Astrocyte (in vitro differentiated cells and primary cell): Measurements from ENCODE around the gene STIL. TPM values are rescaled to one million over a fixed set of nuclear protein-coding genes. Genes with fewer than 3 reads are reported as not detected.
A peak's percentile ranks its signal among the peaks of the same experiment; 100 is the strongest.

ENCODE experiments used
- DNase-seq: peaks from one replicate; pipeline ENCODE4 v3.0.0-alpha.2; 2010; ENCODE audit warnings: low read depth
- FAIRE-seq: peaks from 2 replicates; lab custom pipeline; 2011; peaks lifted over from hg19 to GRCh38; lab: Jason Lieb, UNC
- H2AFZ ChIP-seq: 2 replicates; pipeline ENCODE4 v1.6.0; 2012; ENCODE audit warnings: low read depth, low read length, inconsistent platforms
- H3K27ac ChIP-seq: 2 replicates; pipeline ENCODE4 v1.5.1; 2011; ENCODE audit warnings: low read depth, low read length, inconsistent platforms
- H3K27me3 ChIP-seq: 2 replicates; pipeline ENCODE4 v1.6.0; 2011; ENCODE audit warnings: low read length, inconsistent platforms; ENCODE audit not compliant: insufficient read depth
- H3K36me3 ChIP-seq: 2 replicates; pipeline ENCODE4 v1.5.1; 2011; ENCODE audit warnings: low read length, inconsistent platforms; ENCODE audit not compliant: insufficient read depth
- H3K4me1 ChIP-seq: 2 replicates; pipeline ENCODE4 v1.5.1; 2011; ENCODE audit warnings: low read length, inconsistent platforms; ENCODE audit not compliant: insufficient read depth
- H3K4me2 ChIP-seq: 2 replicates; pipeline ENCODE4 v1.6.0; 2012; ENCODE audit warnings: low read length, inconsistent platforms
- H3K4me3 ChIP-seq: 2 replicates; pipeline ENCODE4 v1.5.1; 2011; ENCODE audit warnings: low read depth, mild to moderate bottlenecking, low read length, inconsistent platforms; ENCODE audit not compliant: insufficient read depth
- H3K79me2 ChIP-seq: 2 replicates; pipeline ENCODE4 v1.6.0; 2012; ENCODE audit warnings: mild to moderate bottlenecking, low read length, inconsistent platforms; ENCODE audit not compliant: insufficient read depth
- H3K9ac ChIP-seq: 2 replicates; pipeline ENCODE4 v1.6.0; 2012; ENCODE audit warnings: mild to moderate bottlenecking, low read length, inconsistent platforms
- H3K9me3 ChIP-seq: 2 replicates; pipeline ENCODE4 v1.5.1; 2012; ENCODE audit warnings: low read depth, mild to moderate bottlenecking, low read length, inconsistent platforms; ENCODE audit not compliant: insufficient read depth
- H4K20me1 ChIP-seq: 2 replicates; pipeline ENCODE4 v1.6.0; 2012; ENCODE audit warnings: low read length, inconsistent platforms; ENCODE audit not compliant: insufficient read depth
- H3K27ac Mint-ChIP-seq: one replicate; pipeline ENCODE4 v1.8.0; 2021; ENCODE audit warnings: mild to moderate bottlenecking, mixed read lengths; ENCODE audit not compliant: unreplicated experiment
- H3K27me3 Mint-ChIP-seq: one replicate; pipeline ENCODE4 v1.8.0; 2021; ENCODE audit warnings: low read depth, mixed read lengths; ENCODE audit not compliant: unreplicated experiment
- H3K36me3 Mint-ChIP-seq: one replicate; pipeline ENCODE4 v1.8.0; 2021; ENCODE audit warnings: low read depth, mixed read lengths; ENCODE audit not compliant: unreplicated experiment
- H3K4me1 Mint-ChIP-seq: one replicate; pipeline ENCODE4 v1.8.0; 2021; ENCODE audit warnings: low read depth, mixed read lengths; ENCODE audit not compliant: unreplicated experiment
- H3K4me3 Mint-ChIP-seq: one replicate; pipeline ENCODE4 v1.8.0; 2021; ENCODE audit warnings: mild to moderate bottlenecking, moderate library complexity, mixed read lengths; ENCODE audit not compliant: unreplicated experiment
- H3K9me3 Mint-ChIP-seq: one replicate; pipeline ENCODE4 v1.8.0; 2021; ENCODE audit warnings: mild to moderate bottlenecking, mixed read lengths; ENCODE audit not compliant: unreplicated experiment
- EZH2 ChIP-seq: IDR thresholded peaks from 2 replicates; pipeline ENCODE4 v1.6.1; 2012; ENCODE audit warnings: mild to moderate bottlenecking, low read length, inconsistent platforms; ENCODE audit not compliant: insufficient read depth
- total RNA-seq: library from RNA; stranded (reverse); gene quantifications from 2 replicates; pipeline ENCODE4 v1.2.1, GENCODE V29; 2021
- TF ChIP-seq, protein P1 (sequence below): IDR thresholded peaks from 2 replicates; pipeline ENCODE4 v1.5.1; 2011; ENCODE audit warnings: low read depth, mild to moderate bottlenecking, inconsistent platforms, low read length, moderate library complexity; ENCODE audit not compliant: insufficient read depth

The STIL gene
- total RNA-seq, 1 donor from 2014 or later = 8.8 TPM

DNA sequence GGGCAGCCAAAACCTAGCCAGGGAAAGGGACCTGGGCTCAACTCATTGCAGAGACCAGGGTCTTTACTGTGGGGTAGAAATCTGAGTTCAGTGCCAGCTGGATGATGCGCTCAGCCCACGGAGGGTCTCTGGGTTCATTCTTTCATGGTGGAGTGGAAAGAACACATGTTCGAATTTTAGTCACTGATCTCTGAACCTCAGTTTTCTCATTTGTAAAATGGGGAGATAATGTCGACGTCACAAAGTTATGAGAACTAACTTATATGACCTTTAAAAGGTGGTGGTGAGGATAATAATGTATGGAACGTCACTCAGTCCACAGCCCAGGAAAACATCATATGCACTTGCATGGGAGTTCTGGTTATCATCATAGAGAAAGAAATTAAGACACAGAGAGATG lies 80.8 kb downstream of the STIL start:
- H3K4me2 ChIP-seq = no peak overlapping the region
- H3K9me3 ChIP-seq = no peaks in the 10 kb centered on the region
- no peak overlapping the region for H3K4me3 ChIP-seq
- no peak for DNase-seq
- H3K36me3 ChIP-seq = no peaks in the 10 kb centered on the region
- H3K27me3 ChIP-seq = peaks cover 74% of the 10 kb centered on the region
- Mint-ChIP-seq H3K27me3 (peaks cover 64% of the 10 kb centered on the region), H3K4me1 (peaks cover 13% of the 10 kb centered on the region), H3K4me3 (no peak overlapping the region), H3K27ac (no peak overlapping the region), H3K36me3 (no peaks in the 10 kb centered on the region), H3K9me3 (peaks cover 8% of the 10 kb centered on the region)
- H2AFZ ChIP-seq = no peak overlapping the region
- peaks cover 8% of the 10 kb centered on the region for H4K20me1 ChIP-seq
- H3K4me1 ChIP-seq = no peaks in the 10 kb centered on the region
- TF ChIP-seq, protein P1, sequence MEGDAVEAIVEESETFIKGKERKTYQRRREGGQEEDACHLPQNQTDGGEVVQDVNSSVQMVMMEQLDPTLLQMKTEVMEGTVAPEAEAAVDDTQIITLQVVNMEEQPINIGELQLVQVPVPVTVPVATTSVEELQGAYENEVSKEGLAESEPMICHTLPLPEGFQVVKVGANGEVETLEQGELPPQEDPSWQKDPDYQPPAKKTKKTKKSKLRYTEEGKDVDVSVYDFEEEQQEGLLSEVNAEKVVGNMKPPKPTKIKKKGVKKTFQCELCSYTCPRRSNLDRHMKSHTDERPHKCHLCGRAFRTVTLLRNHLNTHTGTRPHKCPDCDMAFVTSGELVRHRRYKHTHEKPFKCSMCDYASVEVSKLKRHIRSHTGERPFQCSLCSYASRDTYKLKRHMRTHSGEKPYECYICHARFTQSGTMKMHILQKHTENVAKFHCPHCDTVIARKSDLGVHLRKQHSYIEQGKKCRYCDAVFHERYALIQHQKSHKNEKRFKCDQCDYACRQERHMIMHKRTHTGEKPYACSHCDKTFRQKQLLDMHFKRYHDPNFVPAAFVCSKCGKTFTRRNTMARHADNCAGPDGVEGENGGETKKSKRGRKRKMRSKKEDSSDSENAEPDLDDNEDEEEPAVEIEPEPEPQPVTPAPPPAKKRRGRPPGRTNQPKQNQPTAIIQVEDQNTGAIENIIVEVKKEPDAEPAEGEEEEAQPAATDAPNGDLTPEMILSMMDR = no peak
- no peak for TF ChIP-seq EZH2
- H3K27ac ChIP-seq = no peak overlapping the region
- no peak for FAIRE-seq
- no peak overlapping the region for H3K9ac ChIP-seq
- H3K79me2 ChIP-seq = no peaks in the 10 kb centered on the region

DNA sequence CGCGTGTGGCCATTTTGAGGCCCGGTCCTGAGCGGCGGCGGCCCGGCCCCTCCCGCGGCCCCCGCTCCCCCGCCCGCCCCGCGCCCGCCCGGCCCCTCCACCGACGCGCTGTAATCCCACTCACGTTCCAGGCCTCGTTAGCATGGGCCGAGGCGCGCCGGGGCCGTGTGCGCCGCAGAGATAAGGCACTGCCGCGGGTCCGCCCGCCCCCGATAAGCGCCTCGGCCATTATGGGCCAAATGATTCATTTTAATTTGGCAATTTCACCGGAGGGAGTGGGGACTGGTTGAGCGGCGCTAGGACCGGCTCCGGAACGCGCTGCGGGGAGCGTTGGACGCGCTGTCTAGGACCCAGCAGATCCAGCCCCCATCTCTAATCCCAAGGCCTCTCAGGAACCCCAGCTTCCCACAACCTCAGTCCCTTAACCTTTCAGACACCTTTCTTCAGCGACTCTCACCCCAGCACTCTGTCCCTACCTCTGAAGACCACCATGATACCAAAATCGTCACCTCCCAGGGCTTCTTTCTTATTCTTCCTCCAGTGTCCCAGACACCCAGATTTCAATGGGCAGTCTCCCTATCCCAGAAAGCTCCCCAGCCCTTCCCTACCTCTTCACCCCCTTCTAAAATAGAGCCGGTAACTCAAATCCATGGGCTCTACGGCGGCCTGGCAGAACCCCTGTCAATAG lies 81.6 kb downstream of the STIL start, which contains the start of gene TAL1:
Gene TAL1, minus strand, starts transcription at position 39 of the 688 bp plus-strand sequence. CDS start 6,337 bp downstream, outside the sequence.
- H3K27ac ChIP-seq = no peak within 1 kb of the TSS
- H2AFZ ChIP-seq = no peak within 1 kb of the TSS
- FAIRE-seq = no peak
- DNase-seq = no peak
- peak within 1 kb of the TSS; percentile 72 for H3K4me3 Mint-ChIP-seq
- H4K20me1 ChIP-seq = peaks cover 8% of the 10 kb centered on the region
- TF ChIP-seq EZH2 = peak; percentile 38
- TF ChIP-seq, protein P1 = no peak
- no peaks in the 10 kb centered on the region for H3K4me1 ChIP-seq
- H3K79me2 ChIP-seq = no peaks in the 10 kb centered on the region
- H3K27me3 ChIP-seq = peaks cover 79% of the 10 kb centered on the region
- H3K9ac ChIP-seq = no peak within 1 kb of the TSS
- H3K27ac Mint-ChIP-seq = peak within 1 kb of the TSS; percentile 84
- no peaks in the 10 kb centered on the region for H3K36me3 ChIP-seq
- H3K27me3 Mint-ChIP-seq = peaks cover 73% of the 10 kb centered on the region
- no peak within 1 kb of the TSS for H3K4me3 ChIP-seq
- H3K9me3 Mint-ChIP-seq = peaks cover 11% of the 10 kb centered on the region
- H3K9me3 ChIP-seq = no peaks in the 10 kb centered on the region
- H3K4me1 Mint-ChIP-seq = peaks cover 13% of the 10 kb centered on the region
- H3K4me2 ChIP-seq = peak within 1 kb of the TSS; percentile 52
- no peaks in the 10 kb centered on the region for H3K36me3 Mint-ChIP-seq
